SKM-1 (cell line): Measurements from ENCODE around the gene IL11.
"Not testable (repeated sequence)": the region's sequence is repeated elsewhere in the genome, so short reads cannot be mapped to it uniquely, and the experiment has no call there.

ENCODE experiments used
- DNase-seq: peaks from one replicate; lab custom pipeline; 2025; ENCODE audit not compliant: unreplicated experiment; lab: John Stamatoyannopoulos, UW

The IL11 gene

GRCh38 chr19:55336101-55336500, 34.2 kb downstream of the IL11 start:
- DNase-seq, result no peak

GRCh38 chr19:55333870-55334269, 36.4 kb downstream of the IL11 start:
- no peak for DNase-seq

GRCh38 chr19:55329791-55330190, 40.5 kb downstream of the IL11 start:
- not testable (repeated sequence) for DNase-seq

DNA sequence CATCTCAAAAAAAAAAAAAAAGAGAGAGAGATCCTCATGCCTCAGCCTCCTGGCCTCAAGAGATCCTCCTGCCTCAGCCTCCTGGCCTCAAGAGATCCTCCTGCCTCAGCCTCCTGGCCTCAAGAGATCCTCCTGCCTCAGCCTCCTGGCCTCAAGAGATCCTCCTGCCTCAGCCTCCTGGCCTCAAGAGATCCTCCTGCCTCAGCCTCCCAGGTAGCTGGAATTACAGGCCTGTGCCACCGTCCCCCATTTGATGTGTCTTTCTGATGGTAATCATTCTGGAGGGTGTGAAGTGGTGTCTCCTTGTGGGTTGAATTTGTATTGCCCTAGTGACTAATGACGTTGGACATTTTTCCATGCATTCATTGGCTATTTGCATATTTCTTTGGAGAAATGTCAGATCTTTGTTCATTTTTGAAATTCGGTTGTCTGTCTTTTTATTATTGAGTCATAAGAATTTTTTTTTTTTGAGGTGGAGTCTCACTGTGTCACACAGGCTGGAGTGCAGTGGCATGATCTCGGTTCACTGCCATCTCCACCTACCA, 41.4 kb downstream of the IL11 start:
- not testable (repeated sequence) for DNase-seq

DNA sequence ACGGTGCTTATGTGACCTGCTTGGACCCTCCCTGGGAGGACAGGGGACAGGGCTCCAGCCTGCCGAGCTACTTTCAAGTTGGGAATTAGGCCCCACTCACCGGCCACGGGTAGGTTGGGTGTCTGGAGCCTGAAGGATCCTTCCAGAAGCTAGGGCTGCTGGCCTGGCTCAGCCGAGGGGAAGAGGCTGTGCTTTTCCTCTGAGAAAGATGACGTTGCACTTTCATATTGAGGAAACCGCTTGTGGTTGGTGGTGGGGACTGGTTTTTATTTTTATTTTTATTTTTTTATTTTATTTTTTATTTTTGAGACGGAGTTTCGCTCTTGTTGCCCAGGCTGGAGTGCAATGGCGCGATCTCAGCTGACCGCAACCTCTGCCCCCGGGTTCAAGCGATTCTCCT, 45.1 kb downstream of the IL11 start, which contains the start of gene TMEM150B:
TMEM150B (minus strand) TSS at position 170 of the 400 bp plus-strand sequence. CDS start 4,305 bp downstream, outside the sequence.
- DNase-seq, result no peak

DNA sequence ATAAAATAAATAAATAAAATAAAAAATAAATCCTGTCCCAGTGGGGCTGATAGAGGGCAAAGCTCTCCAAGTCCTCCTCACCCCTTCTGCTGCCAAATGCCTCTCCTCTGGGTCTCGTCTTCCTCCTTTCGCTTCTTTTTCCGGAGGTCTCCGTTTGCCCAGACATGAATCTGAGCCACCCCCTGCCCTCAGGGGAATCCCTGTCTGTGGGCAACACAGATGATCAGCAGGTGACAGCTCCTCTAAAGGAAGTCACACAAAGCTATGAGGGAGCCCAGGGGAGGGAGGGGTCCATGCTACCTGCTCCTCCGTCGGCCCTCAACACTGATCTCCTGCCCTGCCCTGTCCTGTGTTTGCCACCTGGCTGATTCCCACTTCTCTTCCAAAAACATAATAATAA, 45.6 kb downstream of the IL11 start:
- no peak for DNase-seq

DNA sequence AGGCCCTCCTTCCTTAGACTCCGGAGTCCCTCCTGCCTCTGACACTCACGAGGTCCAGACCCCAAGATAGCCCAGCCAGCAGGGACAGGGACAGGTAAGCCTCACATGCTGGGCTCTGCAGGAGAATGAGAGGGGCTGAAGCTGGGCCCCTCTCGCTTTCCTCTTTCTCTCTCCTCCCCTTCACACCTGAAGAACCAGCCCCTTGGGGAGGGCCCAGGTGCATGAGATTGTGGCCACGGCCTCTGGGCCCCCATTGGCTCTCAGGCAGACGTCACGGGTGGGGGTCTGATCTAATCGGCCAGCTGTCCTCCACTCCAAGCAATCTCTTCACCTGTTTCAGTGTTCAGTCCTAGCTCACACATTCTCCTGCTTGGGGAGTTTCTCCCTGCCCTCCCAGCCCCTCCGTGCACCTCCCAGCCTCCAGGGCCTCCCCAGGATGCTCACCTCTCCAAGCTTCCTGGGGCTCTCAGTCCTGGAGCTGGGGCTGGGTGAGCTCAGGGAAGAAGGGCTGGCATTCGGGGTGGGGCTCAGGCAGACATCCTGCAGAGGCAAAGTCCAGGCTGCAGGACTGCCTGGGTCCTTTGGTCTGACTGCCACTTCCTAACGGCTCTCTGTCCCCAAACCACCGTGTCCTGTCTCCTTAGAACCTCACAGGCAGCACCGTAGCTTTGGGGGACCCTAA, 47.9 kb downstream of the IL11 start:
- no peak for DNase-seq

DNA sequence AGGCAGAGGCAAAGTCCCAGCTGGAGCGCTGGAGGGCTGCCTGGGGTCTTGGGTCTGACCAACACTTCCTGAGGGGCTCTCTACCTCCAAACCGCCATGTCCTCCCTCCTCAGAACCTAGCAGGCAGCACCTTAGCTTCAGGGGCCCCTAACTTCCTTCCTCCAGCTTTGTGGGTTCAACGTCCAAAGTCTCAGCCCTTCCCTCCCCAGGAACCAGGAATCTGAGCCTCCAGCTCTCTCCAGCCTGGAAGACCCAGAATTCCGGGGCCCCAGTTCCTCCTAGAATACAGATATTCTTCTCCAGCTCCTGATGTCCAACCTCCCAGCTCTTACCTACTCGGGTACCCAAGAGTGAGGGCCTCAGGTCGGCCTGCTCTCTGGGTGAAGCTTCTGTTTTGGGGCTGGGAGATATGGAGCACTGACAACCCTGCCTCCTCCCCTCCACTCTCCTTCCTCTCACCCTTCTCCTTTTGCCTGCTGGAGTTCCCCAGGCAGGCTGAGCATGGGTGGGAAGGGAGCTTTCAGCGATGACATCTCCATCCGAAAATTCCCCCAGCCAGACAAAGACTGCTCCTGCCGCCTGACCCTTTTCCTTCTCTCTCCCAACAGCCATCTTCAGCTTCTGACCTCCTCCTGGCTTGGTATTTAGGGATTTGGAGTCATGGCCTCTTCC, 48.7 kb downstream of the IL11 start:
- no peak for DNase-seq

- DNase-seq, result no peak
These were observed 49.3 kb downstream of the IL11 start for GRCh38 chr19:55320844-55321419.

GRCh38 chr19:55319785-55320184, 50.5 kb downstream of the IL11 start:
- DNase-seq, result no peak

- no peak for DNase-seq
These were observed 53.6 kb downstream of the IL11 start for GRCh38 chr19:55316646-55317045.

DNA sequence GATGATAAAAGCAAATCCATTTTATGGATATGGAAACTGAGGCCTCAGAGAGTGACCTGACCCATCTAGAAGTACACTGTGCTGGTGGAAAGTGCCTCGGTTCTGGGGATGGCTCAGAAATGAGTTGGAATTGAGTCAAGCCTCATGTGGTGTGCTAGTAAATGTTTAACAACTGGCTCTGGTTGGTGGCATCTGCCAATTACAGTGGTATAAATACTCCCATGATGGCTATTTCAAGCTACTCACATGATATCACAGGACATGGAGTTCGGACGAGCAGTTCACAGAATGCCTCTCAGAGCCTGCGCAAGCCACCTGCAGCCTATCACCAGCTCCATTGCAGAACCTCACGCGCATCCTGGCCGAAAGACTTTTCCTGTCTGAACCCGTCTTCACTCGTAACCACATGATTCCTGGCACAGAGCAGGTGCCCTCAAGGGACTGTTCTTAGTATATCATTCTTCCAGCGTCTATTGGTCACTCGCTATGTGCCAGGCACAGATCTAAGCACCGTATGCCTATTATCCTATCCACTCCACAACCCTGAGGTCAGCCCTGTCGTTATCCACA, 54.2 kb downstream of the IL11 start:
- no peak for DNase-seq

GRCh38 chr19:55314396-55314795, 55.9 kb downstream of the IL11 start:
- DNase-seq, result no peak
